GM12872 (cell line): Measurements from ENCODE around the gene SLC7A11.

ENCODE experiments used
- CTCF ChIP-seq: IDR thresholded peaks from 3 replicates; pipeline ENCODE4 v1.5.1; 2011; ENCODE audit warnings: low read depth, mild to moderate bottlenecking, low read length, moderate library complexity; ENCODE audit not compliant: insufficient read depth

The SLC7A11 gene

DNA sequence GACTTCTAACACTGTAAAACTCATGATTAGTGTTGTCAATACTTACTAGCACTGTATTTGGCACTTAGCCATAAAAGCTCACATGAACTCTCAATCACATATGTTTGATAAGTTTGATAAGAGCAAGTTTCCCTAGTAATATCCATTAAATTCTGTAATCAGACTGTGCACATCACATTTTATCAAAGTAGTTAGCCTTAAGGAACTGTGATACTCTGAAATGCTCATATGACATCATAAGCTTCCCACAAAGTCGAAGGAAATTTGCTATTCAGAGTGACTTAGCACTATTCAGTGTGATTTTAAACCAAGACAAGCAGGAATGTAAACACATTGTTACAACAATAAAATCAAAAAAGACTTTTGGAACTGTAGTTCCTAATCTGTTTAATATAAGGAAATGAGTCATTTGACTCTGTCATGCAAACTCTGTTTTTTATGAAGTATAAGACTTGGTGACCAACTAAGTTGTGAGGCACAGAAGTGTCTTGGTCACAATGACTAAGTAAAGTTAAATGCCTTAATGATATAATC, 6.7 kb downstream of the SLC7A11 start:
- TF ChIP-seq CTCF, result no peak

DNA sequence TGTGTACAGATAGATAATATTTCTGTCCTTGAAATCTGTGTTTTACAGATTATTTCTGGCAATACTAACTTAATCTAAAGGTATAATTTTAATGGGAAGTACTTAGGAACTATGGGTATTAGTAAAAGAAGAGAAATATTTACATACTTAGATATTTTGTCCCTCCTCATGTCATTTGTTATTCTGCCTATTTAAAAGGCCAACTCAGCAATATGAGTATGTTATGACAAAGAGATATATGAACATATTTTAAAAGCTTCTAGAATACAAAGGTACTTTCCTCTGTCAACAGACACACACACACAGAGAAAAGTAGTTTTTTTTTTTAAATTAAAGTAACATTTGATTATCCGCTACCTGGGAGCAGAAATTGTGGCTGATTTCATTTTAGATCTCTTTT, 7.9 kb downstream of the SLC7A11 start:
- TF ChIP-seq CTCF, result no peak

- TF ChIP-seq CTCF, result no peak
Measured at GRCh38 chr4:138233313-138234034, 8.7 kb downstream of the SLC7A11 start.

DNA sequence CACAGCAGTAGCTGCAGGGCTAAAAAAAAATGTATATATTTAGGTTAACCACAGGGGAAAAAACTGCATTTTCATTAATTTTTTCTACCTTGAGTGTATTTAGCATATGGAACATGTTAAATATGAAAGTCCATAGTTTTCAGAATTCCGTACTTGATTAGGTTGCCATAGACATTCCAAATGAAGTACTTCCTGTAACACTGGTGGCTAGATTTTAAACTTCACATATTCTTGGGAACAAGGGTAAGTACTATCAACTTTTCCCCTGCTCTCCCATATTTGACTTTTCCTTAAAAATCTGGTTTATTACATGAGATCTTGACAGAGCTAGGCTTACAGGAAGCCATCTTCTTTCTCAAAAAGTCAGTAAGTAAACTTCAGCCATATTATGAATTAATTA, 9.8 kb downstream of the SLC7A11 start:
- TF ChIP-seq CTCF, result no peak

- no peak for TF ChIP-seq CTCF
Measured at GRCh38 chr4:138230048-138230447, 12.1 kb downstream of the SLC7A11 start.

DNA sequence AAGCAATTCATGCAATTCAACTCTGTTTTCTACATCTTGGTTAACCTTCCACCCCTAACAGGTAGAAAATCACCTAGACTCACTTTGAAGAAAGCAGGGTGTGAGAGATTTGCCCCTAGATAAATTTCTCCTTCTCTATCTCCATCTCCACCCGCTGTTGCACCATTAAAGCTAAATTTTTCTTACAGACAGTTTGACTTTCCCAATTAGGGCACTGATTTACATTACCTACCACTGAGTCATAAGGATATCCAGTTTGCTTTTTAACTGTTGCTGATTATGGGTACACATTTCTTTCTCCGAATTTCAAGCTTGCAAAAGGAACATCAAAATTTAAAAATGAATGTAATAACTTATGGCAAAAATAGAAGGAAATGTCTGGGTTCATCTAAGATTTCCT, 13.0 kb downstream of the SLC7A11 start:
- TF ChIP-seq CTCF, result no peak

- no peak for TF ChIP-seq CTCF
Measured at GRCh38 chr4:138226351-138226750, 15.8 kb downstream of the SLC7A11 start.
